Fibroblast of villous mesenchyme (primary cell): ENCODE results near the gene UBE2E3. TPM values are rescaled to one million over a fixed set of nuclear protein-coding genes. Genes with fewer than 3 reads are reported as not detected.

Source experiments
- DNase-seq: peaks from one replicate; pipeline ENCODE4 v3.0.0-alpha.2; 2010; ENCODE audit warnings: low read depth
- H3K4me3 ChIP-seq: 2 replicates; pipeline ENCODE4 v1.5.1; 2011; ENCODE audit warnings: low read depth, mild to moderate bottlenecking, low read length
- CTCF ChIP-seq: IDR thresholded peaks from 2 replicates; pipeline ENCODE4 v1.5.1; 2012; ENCODE audit warnings: low read depth, mild to moderate bottlenecking, low read length; ENCODE audit not compliant: insufficient read depth
- total RNA-seq: library from RNA; depleted of rRNA; stranded (reverse); fragments of >200 nt; gene quantifications from 2 replicates; pipeline ENCODE4 v1.2.3, GENCODE V29; 2012

Gene UBE2E3
- total RNA-seq, 1 donor, result 66.9 TPM

- no peak for TF ChIP-seq CTCF
- DNase-seq, result no peak
- H3K4me3 ChIP-seq, result no peak overlapping the region
These were observed 24.4 kb downstream of the UBE2E3 start for GRCh38 chr2:181004647-181005325.

- TF ChIP-seq CTCF, result no peak
- DNase-seq, result no peak
- no peak overlapping the region for H3K4me3 ChIP-seq
These were observed 24.9 kb downstream of the UBE2E3 start for GRCh38 chr2:181005326-181005655.

- no peak for TF ChIP-seq CTCF
- peak; percentile 23 for DNase-seq
These were observed 25.4 kb downstream of the UBE2E3 start for GRCh38 chr2:181005809-181006208.

GRCh38 chr2:181007086-181007837 is 26.9 kb downstream of the UBE2E3 start:
- no peak overlapping the region for H3K4me3 ChIP-seq
- no peak for TF ChIP-seq CTCF
- DNase-seq, result no peak

More at GRCh38 chr2:181005809-181006208, 25.4 kb downstream of the UBE2E3 start:
- no peak overlapping the region for H3K4me3 ChIP-seq

- DNase-seq, result peak; percentile 32
- no peak for TF ChIP-seq CTCF
- H3K4me3 ChIP-seq, result no peak overlapping the region
These were observed 28.0 kb downstream of the UBE2E3 start for GRCh38 chr2:181008407-181008806.

GRCh38 chr2:181021199-181021789 is 40.9 kb downstream of the UBE2E3 start:
- no peak for TF ChIP-seq CTCF
- H3K4me3 ChIP-seq, result no peak overlapping the region
- DNase-seq, result no peak
